Panc1 (cell line): ENCODE data around the gene AP3S2. TPM values are rescaled to one million over a fixed set of nuclear protein-coding genes. Genes with fewer than 3 reads are reported as not detected.

Experiments
- ATAC-seq: fragments of 200-7000 bp; cut with Tn5 transposase; 2 replicates; pipeline ENCODE4 v1.9.1; 2020; ENCODE audit warnings: mild to moderate bottlenecking, moderate library complexity
- BruUV-seq: library from RNA; stranded (reverse); fragments of 400-500 nt; replicated peaks from 2 replicates; lab custom pipeline; 2021; lab: Mats Ljungman, UMichigan
- CTCF ChIA-PET: fragments of 300-600 bp; sonication (Branson Sonifier 250); formaldehyde crosslinking; loops from one replicate; lab custom pipeline; 2022; ENCODE audit warnings: antibody characterized with exemption; lab: Charles Lee
- POLR2A ChIA-PET: fragments of 300-600 bp; sonication (Branson Sonifier 250); formaldehyde crosslinking; loops from one replicate; lab custom pipeline; 2022; ENCODE audit warnings: antibody characterized with exemption; lab: Charles Lee
- DNase-seq: peaks from one replicate; pipeline ENCODE4 v3.0.0-alpha.2; 2010; ENCODE audit warnings: low read depth, low spot score
- H3K27ac ChIP-seq: 2 replicates; pipeline ENCODE4 v1.5.1; 2011; ENCODE audit warnings: mild to moderate bottlenecking, low read length, inconsistent platforms
- H3K27me3 ChIP-seq: fragments of 200-500 bp; sonication (Bioruptor generic); 2 replicates; pipeline ENCODE4 v1.6.0; 2014; ENCODE audit warnings: low read length, inconsistent platforms; ENCODE audit not compliant: control insufficient read depth, insufficient read depth
- H3K36me3 ChIP-seq: fragments of 200-500 bp; sonication (Bioruptor generic); 2 replicates; pipeline ENCODE4 v1.5.1; 2014; ENCODE audit warnings: inconsistent platforms, mild to moderate bottlenecking, low read length, moderate library complexity; ENCODE audit not compliant: control insufficient read depth, insufficient read depth
- H3K4me1 ChIP-seq: 2 replicates; pipeline ENCODE4 v1.5.1; 2011; ENCODE audit warnings: inconsistent platforms, mild to moderate bottlenecking, low read length, moderate library complexity; ENCODE audit not compliant: control insufficient read depth, insufficient read depth
- H3K4me3 ChIP-seq, 2 experiments: 2 replicates each; pipeline ENCODE4 v1.5.1; 2011 to 2012; ENCODE audit warnings: low read depth in 2 of 2, low read length in 2 of 2, mild to moderate bottlenecking in 2 of 2, inconsistent platforms in 1 of 2, moderate library complexity in 1 of 2
- H3K9me3 ChIP-seq: fragments of 200-500 bp; sonication (Bioruptor generic); 2 replicates; pipeline ENCODE4 v1.5.1; 2014; ENCODE audit warnings: low read depth, mild to moderate bottlenecking, inconsistent platforms, low read length, moderate library complexity; ENCODE audit not compliant: control insufficient read depth, insufficient read depth
- CTCF ChIP-seq: fragments of 450-650 bp; IDR thresholded peaks from 2 replicates; pipeline ENCODE4 v1.5.1; 2017; ENCODE audit warnings: mild to moderate bottlenecking
- POLR2AphosphoS5 ChIP-seq: IDR thresholded peaks from 2 replicates; pipeline ENCODE4 v1.6.1; 2012; ENCODE audit warnings: mild to moderate bottlenecking, low read depth, low read length, moderate library complexity
- SIN3A ChIP-seq: IDR thresholded peaks from 2 replicates; pipeline ENCODE4 v1.6.1; 2012; ENCODE audit warnings: low read depth, mild to moderate bottlenecking, low read length, moderate library complexity, borderline replicate concordance; ENCODE audit not compliant: insufficient read depth
- TCF7L2 ChIP-seq: IDR thresholded peaks from 2 replicates; pipeline ENCODE4 v1.6.1; 2011; ENCODE audit warnings: mild to moderate bottlenecking, low read depth, low read length, inconsistent platforms
- in situ Hi-C: cut with HindIII; loops from 2 replicates; pipeline ENCODE4 v1.10.0; 2016; ENCODE audit warnings: low sequenced_read_pairs, low pct_unique_long_range_greater_than_20kb
- intact Hi-C: fragments of 100-400 bp; cut with micrococcal nuclease; formaldehyde crosslinking; loops from one replicate; pipeline ENCODE4 v1.10.0; 2022; ENCODE audit not compliant: unreplicated experiment
- total RNA-seq: library from RNA; stranded (reverse); gene quantifications from one replicate; pipeline ENCODE4 v1.2.1, GENCODE V29; 2021; ENCODE audit not compliant: unreplicated experiment
- TF ChIP-seq, protein P1 (sequence below), 2 experiments: IDR thresholded peaks; 2 replicates each; pipeline ENCODE4 v1.6.1; 2011 to 2012; ENCODE audit warnings: low read depth in 2 of 2, control low read depth in 1 of 2, low read length in 1 of 2, mild to moderate bottlenecking in 1 of 2, moderate library complexity in 1 of 2; ENCODE audit not compliant: insufficient read depth in 1 of 2

The AP3S2 gene
- total RNA-seq, 1 experiment from 2014 or later, result 24.6 TPM

DNA sequence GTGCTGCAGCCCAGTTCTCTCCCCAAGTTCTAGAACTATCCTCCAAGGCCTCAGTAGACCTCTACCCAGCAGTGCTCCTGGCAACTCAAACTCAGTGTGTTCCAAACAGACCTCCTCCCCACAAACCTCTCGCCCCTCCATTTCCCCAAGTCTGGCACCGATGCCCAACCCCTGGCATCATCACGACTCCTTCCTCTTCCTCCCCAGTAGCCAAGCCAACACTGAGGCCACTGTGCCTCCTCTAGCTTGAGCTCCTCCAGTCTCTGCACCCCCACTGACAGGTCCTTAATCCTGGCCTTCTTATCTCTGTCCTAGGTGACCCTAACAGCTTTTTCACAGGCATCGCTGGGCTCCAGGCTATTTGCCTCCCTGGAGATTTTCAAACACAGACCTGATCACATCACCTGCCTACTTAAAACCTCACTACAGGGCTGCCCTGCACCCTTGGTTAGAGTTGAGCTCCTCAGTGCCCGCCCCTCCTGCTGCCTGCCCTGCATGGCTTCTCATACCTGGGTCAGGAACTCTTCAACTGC, 12.1 kb upstream of the AP3S2 start:
- Histone ChIP-seq H3K9me3 (no peaks in the 10 kb centered on the region), H3K4me1 (no peaks in the 10 kb centered on the region), H3K27me3 (no peaks in the 10 kb centered on the region), H3K36me3 (no peaks in the 10 kb centered on the region), H3K4me3 (no peak overlapping the region), H3K27ac (no peak overlapping the region)
- intact Hi-C loops, result no loop called here
- no TSS peak for BruUV-seq
- no peak for ATAC-seq
- TF ChIP-seq TCF7L2, result no peak
- no peak for DNase-seq
- ChIA-PET CTCF (no interaction called here), POLR2A (no interaction called here)
- in situ Hi-C loops, result no loop called here

GRCh38 chr15:89904519-89904918, 10.7 kb upstream of the AP3S2 start:
- POLR2A ChIA-PET, result interaction anchor here (0.5 kb wide), 1 partner anchor 96 kb away, joined by 4 read pairs; the partner anchor contains the start of gene ZNF710
- CTCF ChIA-PET, result interaction anchor here (0.6 to 0.7 kb wide), 2 partner anchors 167 to 497 kb away, joined by 5 read pairs; no protein-coding TSS in a partner anchor
- H3K27me3 ChIP-seq, result no peaks in the 10 kb centered on the region

More at GRCh38 chr15:89904519-89904918, 10.7 kb upstream of the AP3S2 start:
- TF ChIP-seq, protein P1, sequence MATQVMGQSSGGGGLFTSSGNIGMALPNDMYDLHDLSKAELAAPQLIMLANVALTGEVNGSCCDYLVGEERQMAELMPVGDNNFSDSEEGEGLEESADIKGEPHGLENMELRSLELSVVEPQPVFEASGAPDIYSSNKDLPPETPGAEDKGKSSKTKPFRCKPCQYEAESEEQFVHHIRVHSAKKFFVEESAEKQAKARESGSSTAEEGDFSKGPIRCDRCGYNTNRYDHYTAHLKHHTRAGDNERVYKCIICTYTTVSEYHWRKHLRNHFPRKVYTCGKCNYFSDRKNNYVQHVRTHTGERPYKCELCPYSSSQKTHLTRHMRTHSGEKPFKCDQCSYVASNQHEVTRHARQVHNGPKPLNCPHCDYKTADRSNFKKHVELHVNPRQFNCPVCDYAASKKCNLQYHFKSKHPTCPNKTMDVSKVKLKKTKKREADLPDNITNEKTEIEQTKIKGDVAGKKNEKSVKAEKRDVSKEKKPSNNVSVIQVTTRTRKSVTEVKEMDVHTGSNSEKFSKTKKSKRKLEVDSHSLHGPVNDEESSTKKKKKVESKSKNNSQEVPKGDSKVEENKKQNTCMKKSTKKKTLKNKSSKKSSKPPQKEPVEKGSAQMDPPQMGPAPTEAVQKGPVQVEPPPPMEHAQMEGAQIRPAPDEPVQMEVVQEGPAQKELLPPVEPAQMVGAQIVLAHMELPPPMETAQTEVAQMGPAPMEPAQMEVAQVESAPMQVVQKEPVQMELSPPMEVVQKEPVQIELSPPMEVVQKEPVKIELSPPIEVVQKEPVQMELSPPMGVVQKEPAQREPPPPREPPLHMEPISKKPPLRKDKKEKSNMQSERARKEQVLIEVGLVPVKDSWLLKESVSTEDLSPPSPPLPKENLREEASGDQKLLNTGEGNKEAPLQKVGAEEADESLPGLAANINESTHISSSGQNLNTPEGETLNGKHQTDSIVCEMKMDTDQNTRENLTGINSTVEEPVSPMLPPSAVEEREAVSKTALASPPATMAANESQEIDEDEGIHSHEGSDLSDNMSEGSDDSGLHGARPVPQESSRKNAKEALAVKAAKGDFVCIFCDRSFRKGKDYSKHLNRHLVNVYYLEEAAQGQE (IDR thresholded peaks at IDR 0.05; ENCODE audit: insufficient read depth in 1 of 2, low read depth in 2 of 2, low read length in 1 of 2), result no peak
- no peak for TF ChIP-seq CTCF
- no peak for TF ChIP-seq TCF7L2
- no peak for TF ChIP-seq SIN3A
- TF ChIP-seq POLR2AphosphoS5, result no peak
- Histone ChIP-seq H3K27ac (no peak overlapping the region), H3K4me1 (no peaks in the 10 kb centered on the region), H3K36me3 (no peaks in the 10 kb centered on the region), H3K4me3 (no peak overlapping the region), H3K9me3 (no peaks in the 10 kb centered on the region)
- no peak for DNase-seq
- intact Hi-C loops (no loop called here), in situ Hi-C loops (no loop called here)
- no TSS peak for BruUV-seq
- ATAC-seq, result peak; percentile 29; the same call in 1 of the 2 replicates
